Mesenchymal stem cell (in vitro differentiated cells and primary cell): ENCODE results near the gene NXPH2.

Source experiments
- DNase-seq: peaks from one replicate; pipeline ENCODE4 v3.0.0-alpha.2; 2013
- H2AFZ ChIP-seq: one replicate; pipeline ENCODE4 v1.6.1; 2013; ENCODE audit warnings: low read depth, mild to moderate bottlenecking, control low read depth, inconsistent platforms, low read length, moderate library complexity
- H2AK5ac ChIP-seq: 2 replicates; pipeline ENCODE4 v1.6.1; 2013; ENCODE audit warnings: low read length, moderate library complexity, mild to moderate bottlenecking, inconsistent platforms; ENCODE audit not compliant: severe bottlenecking
- H2BK120ac ChIP-seq: one replicate; pipeline ENCODE4 v1.6.1; 2013; ENCODE audit warnings: low read depth, mild to moderate bottlenecking, inconsistent platforms, low read length, moderate library complexity
- H2BK12ac ChIP-seq, 2 experiments: one replicate each; pipeline ENCODE4 v1.6.1; 2013; ENCODE audit warnings: inconsistent platforms in 2 of 2, low read length in 2 of 2, mild to moderate bottlenecking in 2 of 2, moderate library complexity in 2 of 2, control low read depth in 1 of 2
- H2BK15ac ChIP-seq: one replicate; pipeline ENCODE4 v1.6.1; 2013; ENCODE audit warnings: mild to moderate bottlenecking, low read depth, inconsistent platforms; ENCODE audit not compliant: poor library complexity, severe bottlenecking
- H2BK5ac ChIP-seq: 2 replicates; pipeline ENCODE4 v1.6.1; 2013; ENCODE audit warnings: low read depth, mild to moderate bottlenecking, low read length, control low read depth, inconsistent platforms; ENCODE audit not compliant: poor library complexity, severe bottlenecking
- H3K14ac ChIP-seq, 2 experiments: one replicate each; pipeline ENCODE4 v1.6.1; 2013; ENCODE audit warnings: inconsistent platforms in 2 of 2, low read length in 2 of 2, control low read depth in 1 of 2, mild to moderate bottlenecking in 1 of 2, moderate library complexity in 1 of 2
- H3K18ac ChIP-seq, 2 experiments: one replicate each; pipeline ENCODE4 v1.6.1; 2013; ENCODE audit warnings: inconsistent platforms in 2 of 2, low read length in 2 of 2, control low read depth in 1 of 2, low read depth in 1 of 2, mild to moderate bottlenecking in 1 of 2
- H3K23ac ChIP-seq, 2 experiments: one replicate each; pipeline ENCODE4 v1.6.1; 2013; ENCODE audit warnings: inconsistent platforms in 2 of 2, low read length in 2 of 2, mild to moderate bottlenecking in 2 of 2, moderate library complexity in 2 of 2, control low read depth in 1 of 2
- H3K27ac ChIP-seq: 2 replicates; pipeline ENCODE4 v1.5.1; 2013; ENCODE audit warnings: mild to moderate bottlenecking, moderate library complexity, low read length, control low read depth, inconsistent platforms; ENCODE audit not compliant: poor library complexity, severe bottlenecking
- H3K27me3 ChIP-seq, 2 experiments: 2 replicates each; pipeline versions ENCODE4 v1.6.1 to v1.7.0; 2013; ENCODE audit warnings: low read length in 2 of 2, mild to moderate bottlenecking in 2 of 2, moderate library complexity in 2 of 2, control low read depth in 1 of 2, inconsistent platforms in 1 of 2; ENCODE audit not compliant: control insufficient read depth in 1 of 2, insufficient read depth in 1 of 2
- H3K36me3 ChIP-seq, 2 experiments: 2 replicates each; pipeline versions ENCODE4 v1.6.1 to v1.7.0; 2013; ENCODE audit warnings: low read length in 2 of 2, control low read depth in 1 of 2, inconsistent platforms in 1 of 2, low read depth in 1 of 2, mild to moderate bottlenecking in 1 of 2; ENCODE audit not compliant: insufficient read depth in 2 of 2, control insufficient read depth in 1 of 2
- H3K4ac ChIP-seq, 2 experiments: one replicate each; pipeline ENCODE4 v1.6.1; 2013; ENCODE audit warnings: inconsistent platforms in 2 of 2, low read length in 2 of 2, mild to moderate bottlenecking in 2 of 2, moderate library complexity in 2 of 2, control low read depth in 1 of 2, low read depth in 1 of 2
- H3K4me1 ChIP-seq: 2 replicates; pipeline ENCODE4 v1.6.1; 2013; ENCODE audit warnings: low read depth, low read length, control low read depth; ENCODE audit not compliant: control insufficient read depth, insufficient read depth
- H3K4me2 ChIP-seq: 2 replicates; pipeline ENCODE4 v1.6.1; 2013; ENCODE audit warnings: low read length, mild to moderate bottlenecking, inconsistent platforms; ENCODE audit not compliant: poor library complexity, severe bottlenecking
- H3K4me3 ChIP-seq, 2 experiments: 2 replicates each; pipeline versions ENCODE4 v1.5.1 to v1.7.0; 2013; ENCODE audit warnings: low read length in 2 of 2, mild to moderate bottlenecking in 2 of 2, control low read depth in 1 of 2, low read depth in 1 of 2; ENCODE audit not compliant: insufficient read depth in 1 of 2
- H3K79me1 ChIP-seq: replicated peaks from 2 replicates; pipeline ENCODE4 v1.6.1; 2013; ENCODE audit warnings: mild to moderate bottlenecking, control low read depth, low read length, inconsistent platforms; ENCODE audit not compliant: poor library complexity, severe bottlenecking
- H3K9ac ChIP-seq: 2 replicates; pipeline ENCODE4 v1.7.0; 2013; ENCODE audit warnings: mild to moderate bottlenecking, low read length, moderate library complexity
- H3K9me3 ChIP-seq: 2 replicates; pipeline ENCODE4 v1.7.0; 2013; ENCODE audit warnings: mild to moderate bottlenecking, low read length; ENCODE audit not compliant: control insufficient read depth
- H4K8ac ChIP-seq: one replicate; pipeline ENCODE4 v1.6.1; 2013; ENCODE audit warnings: inconsistent platforms, mild to moderate bottlenecking, low read length, moderate library complexity
- H4K91ac ChIP-seq: one replicate; pipeline ENCODE4 v1.6.1; 2013; ENCODE audit warnings: mild to moderate bottlenecking, low read length, inconsistent platforms
- WGBS: methylation state at CpG from one replicate; pipeline ENCODE4 v1.1.7; 2013; ENCODE audit warnings: mixed read lengths; 5-methylcytosine and 5-hydroxymethylcytosine counted together

The NXPH2 gene

DNA sequence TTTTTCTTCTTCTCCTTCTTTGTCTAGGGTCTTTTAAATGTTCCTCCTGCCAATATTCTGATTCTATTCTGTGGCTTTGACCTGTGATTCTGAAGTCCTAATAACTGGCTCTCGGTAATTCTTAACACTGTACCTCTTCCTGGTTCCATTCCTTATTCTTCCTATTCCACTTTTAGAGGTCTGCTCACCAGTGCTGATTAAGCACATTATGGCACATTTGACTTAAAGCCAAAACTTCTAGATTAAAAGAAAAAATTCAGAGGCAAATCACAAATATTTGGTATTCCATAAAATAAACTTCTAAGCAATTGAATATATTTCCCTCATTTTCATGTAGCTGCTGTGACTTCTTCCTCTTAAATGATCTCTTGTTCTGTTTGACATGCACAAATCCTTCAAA lies 47.5 kb downstream of the NXPH2 start:
- H3K4me3 ChIP-seq = no peak overlapping the region
- H3K18ac ChIP-seq = no peak overlapping the region
- H3K23ac ChIP-seq = no peak overlapping the region
- no peak overlapping the region for H3K9ac ChIP-seq
- peaks cover 14% of the 10 kb centered on the region for H3K9me3 ChIP-seq
- no peak overlapping the region for H2BK12ac ChIP-seq
- H4K91ac ChIP-seq = no peak overlapping the region
- H3K27me3 ChIP-seq = no peaks in the 10 kb centered on the region
- H3K79me1 ChIP-seq = no peaks in the 10 kb centered on the region
- WGBS = 76% methylated on average over 1 of the region's 1 CpG
- no peak overlapping the region for H3K27ac ChIP-seq
- no peak overlapping the region for H2BK15ac ChIP-seq
- H2BK5ac ChIP-seq = no peak overlapping the region
- H3K4me2 ChIP-seq = no peak overlapping the region
- H2AK5ac ChIP-seq = no peak overlapping the region
- no peaks in the 10 kb centered on the region for H3K36me3 ChIP-seq
- no peak for DNase-seq
- H3K4ac ChIP-seq = no peak overlapping the region
- H4K8ac ChIP-seq = no peak overlapping the region
- no peak overlapping the region for H2AFZ ChIP-seq
- no peak overlapping the region for H3K14ac ChIP-seq
- H3K4me1 ChIP-seq = no peaks in the 10 kb centered on the region
- no peak overlapping the region for H2BK120ac ChIP-seq

DNA sequence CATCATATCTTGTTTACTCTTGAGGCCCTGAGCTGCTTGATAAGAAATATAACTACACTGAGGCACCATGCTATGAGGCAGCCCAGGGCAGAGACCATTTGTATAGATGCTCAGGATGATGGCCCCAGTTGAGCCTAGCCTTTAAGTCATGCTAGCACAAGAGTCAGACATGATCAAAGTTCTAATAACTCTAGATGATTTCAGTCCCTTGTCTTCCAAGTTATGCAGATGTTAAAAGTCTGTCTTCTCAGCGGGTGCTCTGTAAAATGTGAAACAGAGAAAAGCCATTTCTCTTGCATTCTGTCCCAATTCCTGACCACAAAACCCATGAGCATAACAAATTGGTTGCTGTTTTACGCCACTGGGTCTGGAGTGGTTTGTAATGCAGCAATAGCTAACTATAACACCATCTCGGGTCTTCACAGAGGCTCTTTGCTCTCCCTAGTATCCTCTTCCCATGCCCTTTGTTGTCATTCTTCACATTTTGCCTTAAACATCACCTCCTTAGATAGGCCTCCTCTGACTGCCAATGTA lies 49.6 kb downstream of the NXPH2 start:
- peak; percentile 15 for DNase-seq
- H3K4ac ChIP-seq = no peak overlapping the region

DNA sequence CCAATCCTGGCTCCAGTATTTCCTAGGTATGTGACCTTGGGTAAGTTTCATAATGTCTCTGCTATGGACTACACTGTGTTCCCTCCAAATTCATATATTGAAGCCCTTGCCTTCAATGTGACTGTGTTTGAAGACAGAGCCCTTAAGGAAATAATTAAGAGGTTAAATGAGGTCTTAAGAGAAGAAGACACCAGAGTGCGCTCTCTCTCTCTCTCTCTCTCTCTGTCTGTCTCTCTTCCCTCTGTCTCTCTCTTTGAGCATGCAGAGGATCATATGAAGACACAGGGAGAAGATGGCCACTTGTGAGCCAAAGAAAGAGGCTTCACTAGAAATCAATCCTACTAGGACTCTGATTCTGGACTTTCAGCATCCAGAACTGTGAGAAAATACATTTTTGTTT lies 52.2 kb downstream of the NXPH2 start:
- H3K27ac ChIP-seq = no peak overlapping the region
- H3K9ac ChIP-seq = no peak overlapping the region
- no peak overlapping the region for H4K91ac ChIP-seq
- no peaks in the 10 kb centered on the region for H3K27me3 ChIP-seq
- no peak overlapping the region for H2BK5ac ChIP-seq
- H2BK15ac ChIP-seq = no peak overlapping the region
- H2BK120ac ChIP-seq = no peak overlapping the region
- no peak overlapping the region for H3K4ac ChIP-seq
- 100% methylated on average over 1 of the region's 1 CpG for WGBS
- no peak overlapping the region for H3K18ac ChIP-seq
- no peak overlapping the region for H3K14ac ChIP-seq
- no peak overlapping the region for H4K8ac ChIP-seq
- DNase-seq = no peak
- H3K79me1 ChIP-seq = no peaks in the 10 kb centered on the region
- H2AFZ ChIP-seq = no peak overlapping the region
- no peak overlapping the region for H2BK12ac ChIP-seq
- H3K9me3 ChIP-seq = no peaks in the 10 kb centered on the region
- H3K36me3 ChIP-seq = no peaks in the 10 kb centered on the region
- H3K4me2 ChIP-seq = no peak overlapping the region
- peaks cover 5% of the 10 kb centered on the region for H3K4me1 ChIP-seq
- H2AK5ac ChIP-seq = no peak overlapping the region
- H3K4me3 ChIP-seq = no peak overlapping the region
- no peak overlapping the region for H3K23ac ChIP-seq

More for the DNA sequence above, 49.6 kb downstream of the NXPH2 start:
- Histone ChIP-seq H3K4me3 (no peak overlapping the region), H2BK15ac (no peak overlapping the region), H3K9me3 (peaks cover 10% of the 10 kb centered on the region), H3K4me1 (no peaks in the 10 kb centered on the region), H3K23ac (no peak overlapping the region), H3K36me3 (no peaks in the 10 kb centered on the region), H3K9ac (no peak overlapping the region), H2BK12ac (no peak overlapping the region), H3K14ac (no peak overlapping the region), H3K27ac (no peak overlapping the region), H2AK5ac (no peak overlapping the region), H3K4me2 (no peak overlapping the region), H4K91ac (no peak overlapping the region), H2AFZ (no peak overlapping the region), H2BK5ac (no peak overlapping the region), H3K79me1 (no peaks in the 10 kb centered on the region), H4K8ac (no peak overlapping the region), H3K18ac (no peak overlapping the region), H2BK120ac (no peak overlapping the region), H3K27me3 (no peaks in the 10 kb centered on the region)
- WGBS = 76% methylated on average over 3 of the region's 3 CpGs

DNA sequence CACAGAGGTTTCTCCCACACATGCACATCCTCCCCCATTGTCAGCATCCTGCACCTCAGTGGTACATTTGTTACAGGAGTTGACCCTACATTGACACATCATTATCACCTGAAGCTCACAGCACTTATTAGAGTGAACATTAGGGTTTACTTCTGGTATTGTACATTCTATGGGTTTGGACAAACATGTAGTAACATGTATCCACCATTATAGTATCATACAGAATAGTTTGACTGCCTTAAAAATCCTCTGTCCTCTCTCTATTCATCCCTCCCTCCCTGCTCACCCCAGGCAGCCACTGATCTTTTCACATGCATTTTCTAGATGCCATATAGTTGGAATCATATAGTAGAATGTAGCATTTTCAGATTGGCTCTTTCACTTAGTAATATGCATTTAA lies 53.5 kb downstream of the NXPH2 start:
- no peak overlapping the region for H3K9ac ChIP-seq
- no peak overlapping the region for H2AK5ac ChIP-seq
- no peak overlapping the region for H3K23ac ChIP-seq
- H2BK5ac ChIP-seq = no peak overlapping the region
- no peak overlapping the region for H2AFZ ChIP-seq
- DNase-seq = no peak
- no peak overlapping the region for H2BK120ac ChIP-seq
- no peaks in the 10 kb centered on the region for H3K36me3 ChIP-seq
- H3K4me2 ChIP-seq = no peak overlapping the region
- H3K27ac ChIP-seq = no peak overlapping the region
- H2BK12ac ChIP-seq = no peak overlapping the region
- no peaks in the 10 kb centered on the region for H3K9me3 ChIP-seq
- no peak overlapping the region for H3K4me3 ChIP-seq
- H3K14ac ChIP-seq = no peak overlapping the region
- H2BK15ac ChIP-seq = no peak overlapping the region
- H4K8ac ChIP-seq = no peak overlapping the region
- H3K4ac ChIP-seq = no peak overlapping the region
- H3K4me1 ChIP-seq = peaks cover 7% of the 10 kb centered on the region
- H3K18ac ChIP-seq = no peak overlapping the region
- H3K27me3 ChIP-seq = no peaks in the 10 kb centered on the region
- H4K91ac ChIP-seq = no peak overlapping the region
- no peaks in the 10 kb centered on the region for H3K79me1 ChIP-seq
